ENCODE results near the gene CNTLN.

DNA sequence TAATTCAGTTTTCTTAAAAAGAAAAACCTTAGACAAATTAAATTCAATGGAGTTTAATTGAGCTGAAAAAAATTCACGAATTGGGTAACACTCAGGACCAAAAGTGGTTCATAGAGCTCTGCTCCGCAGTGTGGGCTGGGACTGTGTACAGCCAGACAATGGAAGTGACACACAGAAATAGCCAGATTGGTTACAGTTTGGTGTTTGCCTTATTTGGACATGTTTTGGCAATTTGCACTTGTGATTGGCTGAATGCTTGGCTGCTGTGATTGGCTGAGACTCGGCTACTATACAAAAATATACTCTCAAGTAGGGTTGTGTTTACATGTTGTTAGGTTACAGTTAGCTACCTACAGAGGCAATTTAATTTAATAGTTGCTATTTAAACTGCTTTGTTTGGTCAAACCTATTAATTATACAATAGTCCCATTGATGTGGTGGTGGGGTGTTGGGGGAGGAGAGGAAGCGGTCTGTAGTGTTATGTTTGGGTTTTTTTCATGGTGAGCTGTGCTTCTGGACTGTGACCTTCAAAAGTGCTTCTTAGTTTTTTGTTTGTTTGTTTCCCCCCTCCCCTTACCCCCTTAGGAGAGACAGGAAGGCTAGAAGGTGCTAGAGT lies 95.2 kb downstream of the CNTLN start:
- TF ChIP-seq EP300 (IDR thresholded peaks at IDR 0.05) = no peak
- TF ChIP-seq, protein P1, sequence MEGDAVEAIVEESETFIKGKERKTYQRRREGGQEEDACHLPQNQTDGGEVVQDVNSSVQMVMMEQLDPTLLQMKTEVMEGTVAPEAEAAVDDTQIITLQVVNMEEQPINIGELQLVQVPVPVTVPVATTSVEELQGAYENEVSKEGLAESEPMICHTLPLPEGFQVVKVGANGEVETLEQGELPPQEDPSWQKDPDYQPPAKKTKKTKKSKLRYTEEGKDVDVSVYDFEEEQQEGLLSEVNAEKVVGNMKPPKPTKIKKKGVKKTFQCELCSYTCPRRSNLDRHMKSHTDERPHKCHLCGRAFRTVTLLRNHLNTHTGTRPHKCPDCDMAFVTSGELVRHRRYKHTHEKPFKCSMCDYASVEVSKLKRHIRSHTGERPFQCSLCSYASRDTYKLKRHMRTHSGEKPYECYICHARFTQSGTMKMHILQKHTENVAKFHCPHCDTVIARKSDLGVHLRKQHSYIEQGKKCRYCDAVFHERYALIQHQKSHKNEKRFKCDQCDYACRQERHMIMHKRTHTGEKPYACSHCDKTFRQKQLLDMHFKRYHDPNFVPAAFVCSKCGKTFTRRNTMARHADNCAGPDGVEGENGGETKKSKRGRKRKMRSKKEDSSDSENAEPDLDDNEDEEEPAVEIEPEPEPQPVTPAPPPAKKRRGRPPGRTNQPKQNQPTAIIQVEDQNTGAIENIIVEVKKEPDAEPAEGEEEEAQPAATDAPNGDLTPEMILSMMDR (IDR thresholded peaks at IDR 0.05) = no peak

All from suprapubic skin (tissue), 3 donors.